AG08396 (cell line): Measurements from ENCODE around the gene BSN.
"Not testable (repeated sequence)": the region's sequence is repeated elsewhere in the genome, so short reads cannot be mapped to it uniquely, and the experiment has no call there.

Experiments
- DNase-seq: peaks from one replicate; pipeline ENCODE4 v3.0.0; 2012; ENCODE audit warnings: low spot score, mixed read lengths

Gene BSN

DNA sequence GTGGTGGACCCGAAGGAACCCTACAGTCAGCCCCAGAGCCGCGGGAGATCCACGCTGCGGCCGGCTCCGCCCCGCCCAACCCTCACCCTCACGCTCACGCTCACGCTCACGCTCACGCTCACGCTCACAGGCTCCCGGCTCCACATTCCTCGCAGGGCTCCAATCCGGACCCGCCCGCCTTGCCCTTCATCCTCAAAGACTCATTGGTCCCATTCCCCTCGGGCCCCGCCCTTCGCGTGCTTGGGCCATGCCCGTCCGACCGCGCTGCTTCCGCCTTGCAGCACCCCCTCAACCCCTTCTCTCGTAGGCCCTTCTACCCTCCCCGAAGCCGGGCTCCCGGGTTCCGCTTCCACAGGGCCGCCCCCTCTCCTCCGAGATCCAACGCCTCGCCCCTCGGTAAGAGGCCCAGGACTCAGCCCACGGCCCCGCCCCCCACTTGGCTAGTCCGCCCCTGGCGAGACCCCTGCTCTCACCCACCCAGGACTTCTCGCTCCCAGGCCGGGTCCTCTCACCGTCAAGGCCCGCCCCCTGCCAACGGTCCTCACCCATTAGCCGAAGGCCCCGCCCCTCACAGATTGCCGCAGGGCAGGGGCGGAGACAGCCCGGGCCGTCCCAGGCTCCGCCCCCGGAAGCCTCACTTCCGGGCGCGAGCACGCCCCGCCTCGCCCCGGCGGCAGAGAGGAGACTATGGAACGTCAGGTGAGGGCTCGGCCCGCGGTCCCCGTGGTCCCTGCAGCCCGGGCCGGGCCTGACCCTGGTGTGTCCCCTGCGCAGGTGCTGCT lies 119.6 kb downstream of the BSN start, which contains the start of gene APEH:
Gene APEH, plus strand, starts transcription at position 637 of the 782 bp plus-strand sequence. Its CDS starts 51 bp downstream, at position 688.
- peak; percentile 99 for DNase-seq

DNA sequence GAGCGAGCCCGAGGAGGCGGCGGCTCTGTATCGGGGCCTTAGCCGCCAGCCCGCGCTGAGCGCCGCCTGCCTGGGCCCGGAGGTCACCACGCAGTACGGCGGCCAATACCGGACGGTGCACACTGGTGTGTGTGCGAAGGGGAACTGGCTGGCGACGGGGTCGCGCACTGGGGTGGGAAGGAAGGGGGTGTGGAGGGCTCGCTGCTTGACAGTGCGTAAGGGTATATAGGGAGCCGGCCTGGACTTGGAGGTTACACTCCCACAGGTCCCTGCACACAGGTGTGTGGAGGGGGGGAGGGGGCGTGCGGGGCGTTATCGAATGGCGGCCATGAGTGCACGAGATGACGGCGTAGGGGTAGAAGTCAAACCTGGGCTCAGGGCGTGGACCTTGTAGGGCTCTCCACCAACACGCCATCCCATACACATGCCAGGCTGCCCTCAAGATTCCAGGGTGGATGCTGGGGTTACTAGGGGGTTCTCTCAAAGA lies 120.3 kb downstream of the BSN start:
- DNase-seq, result no peak

DNA sequence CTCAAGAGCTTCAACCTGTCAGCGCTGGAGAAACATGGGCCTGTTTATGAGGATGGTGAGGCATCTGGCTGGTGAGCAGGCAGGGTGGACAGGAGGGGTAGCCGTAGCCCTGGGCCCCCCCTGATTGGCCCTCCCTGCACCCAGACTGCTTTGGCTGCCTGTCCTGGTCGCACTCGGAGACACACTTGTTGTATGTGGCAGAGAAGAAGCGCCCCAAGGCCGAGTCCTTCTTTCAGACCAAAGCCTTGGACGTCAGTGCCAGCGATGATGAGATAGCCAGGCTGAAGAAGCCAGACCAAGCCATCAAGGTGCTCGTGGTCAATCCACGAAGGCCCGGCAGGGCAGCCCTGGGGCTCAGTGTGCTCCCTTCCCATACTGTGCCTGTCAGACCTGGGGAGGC lies 121.6 kb downstream of the BSN start:
- DNase-seq, result no peak

DNA sequence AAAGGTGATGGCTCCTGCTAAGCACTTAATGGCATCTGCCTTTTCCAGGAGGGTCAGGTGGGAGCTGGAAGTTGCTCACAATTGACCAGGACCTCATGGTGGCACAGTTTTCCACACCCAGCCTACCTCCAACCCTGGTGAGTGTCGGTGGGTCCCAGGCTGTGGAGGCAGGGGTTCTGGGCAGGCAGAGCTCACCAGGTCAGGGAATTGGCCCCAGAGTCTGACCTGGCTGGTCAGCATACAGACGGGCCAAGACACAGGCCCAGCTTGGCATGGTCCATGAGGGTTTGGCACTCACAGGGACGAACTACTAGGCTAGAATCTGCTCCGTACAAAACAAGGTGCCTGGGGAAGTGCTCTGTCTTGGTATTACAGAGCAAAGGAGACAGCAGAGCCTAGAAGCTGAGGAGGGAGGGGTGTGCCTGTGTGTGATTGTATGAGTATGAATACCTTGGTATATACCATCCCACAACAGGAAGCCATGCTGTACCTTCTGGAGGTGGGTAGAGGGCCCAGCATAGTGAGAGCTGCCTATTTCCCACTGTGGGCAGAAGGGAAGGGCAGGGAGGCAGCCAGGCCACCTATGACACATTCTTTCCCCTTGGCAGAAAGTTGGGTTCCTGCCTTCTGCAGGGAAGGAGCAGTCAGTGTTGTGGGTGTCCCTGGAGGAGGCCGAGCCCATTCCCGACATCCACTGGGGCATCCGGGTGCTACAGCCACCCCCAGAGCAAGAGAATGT lies 126.4 kb downstream of the BSN start:
- no peak for DNase-seq

DNA sequence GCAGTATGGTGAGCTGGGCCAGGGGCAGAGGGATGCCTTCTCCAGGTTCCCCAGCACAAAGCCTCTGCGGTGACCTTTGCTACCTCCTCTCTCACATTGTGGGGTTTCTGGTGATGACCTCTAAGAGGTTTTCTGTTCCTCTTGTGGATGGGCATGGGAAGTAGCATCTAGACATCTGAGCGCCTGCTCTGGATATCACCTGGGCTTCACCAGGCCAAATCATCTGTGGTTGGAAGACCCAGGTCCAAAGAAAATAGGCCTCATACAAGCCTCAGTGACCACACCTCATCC lies 126.9 kb downstream of the BSN start:
- no peak for DNase-seq

DNA sequence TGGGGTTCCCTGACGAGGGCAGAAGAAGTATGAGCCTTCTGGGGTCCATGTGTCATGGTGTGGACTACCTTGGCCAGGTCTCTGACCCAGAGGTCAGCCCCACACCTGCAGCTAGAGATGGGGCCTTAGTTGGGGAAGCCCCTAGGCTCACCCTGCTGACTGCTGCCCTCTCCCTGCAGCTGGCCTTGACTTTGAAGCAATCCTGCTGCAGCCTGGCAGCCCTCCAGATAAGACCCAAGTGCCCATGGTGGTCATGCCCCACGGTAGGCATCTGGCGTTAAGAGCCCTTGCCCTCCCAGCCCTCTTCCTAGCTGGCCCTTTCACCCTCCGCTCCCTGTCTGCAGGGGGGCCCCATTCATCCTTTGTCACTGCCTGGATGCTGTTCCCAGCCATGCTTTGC lies 127.3 kb downstream of the BSN start:
- no peak for DNase-seq

DNA sequence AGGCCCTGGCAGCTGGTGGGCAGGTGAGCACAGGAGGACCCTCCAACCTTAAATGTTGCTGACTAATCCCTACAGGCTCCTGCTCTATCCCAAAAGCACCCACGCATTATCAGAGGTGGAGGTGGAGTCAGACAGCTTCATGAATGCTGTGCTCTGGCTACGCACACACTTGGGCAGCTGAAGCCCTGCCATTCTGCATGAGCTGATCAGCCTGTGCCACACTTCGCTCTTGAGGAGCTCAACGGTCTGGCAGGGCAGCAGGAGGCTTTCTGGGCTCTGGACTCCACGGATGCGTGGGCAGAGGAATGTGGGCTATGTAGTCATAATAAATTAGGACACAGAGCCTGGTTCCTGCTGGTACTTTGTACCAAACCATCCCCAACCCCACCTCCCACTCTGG lies 128.9 kb downstream of the BSN start:
- no peak for DNase-seq

DNA sequence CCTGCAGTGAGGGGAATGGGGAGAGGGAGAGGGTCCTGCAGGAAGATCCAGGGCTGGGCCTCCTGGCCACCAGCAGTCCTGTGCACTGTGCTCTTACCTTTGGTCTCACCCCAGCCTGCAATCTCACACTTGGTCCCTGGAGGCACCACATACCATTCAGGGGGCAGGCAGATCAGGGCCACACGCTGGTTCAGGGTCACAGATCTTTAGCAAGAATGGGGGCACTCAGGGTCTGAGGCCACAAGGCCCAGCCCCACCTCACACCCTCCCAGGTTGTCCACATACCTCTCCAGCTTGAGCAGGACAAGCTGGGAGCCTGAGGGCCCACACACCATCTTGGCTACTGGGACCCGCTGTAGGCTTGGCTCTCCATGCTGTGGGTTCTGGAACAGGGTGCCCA lies 130.2 kb downstream of the BSN start:
- not testable (repeated sequence) for DNase-seq

DNA sequence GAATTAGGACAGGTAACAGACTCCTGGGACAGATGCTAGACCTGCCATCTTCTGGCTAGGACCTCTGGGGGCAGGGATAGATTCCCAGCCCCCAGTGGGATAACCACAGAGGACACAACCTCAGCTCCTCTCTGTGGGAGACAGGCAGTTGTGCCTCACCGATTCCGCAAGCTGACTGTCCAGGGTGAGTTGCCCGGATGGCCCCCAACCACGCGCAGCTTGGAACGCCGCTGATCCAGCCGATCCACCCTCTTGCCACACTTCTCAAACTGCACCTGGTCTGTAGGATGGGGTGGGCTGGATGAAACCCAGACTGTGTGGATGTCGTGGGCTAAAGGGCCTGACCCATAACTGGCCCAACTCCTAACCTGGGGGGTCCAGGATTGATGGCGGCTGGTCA lies 130.8 kb downstream of the BSN start:
- not testable (repeated sequence) for DNase-seq

DNA sequence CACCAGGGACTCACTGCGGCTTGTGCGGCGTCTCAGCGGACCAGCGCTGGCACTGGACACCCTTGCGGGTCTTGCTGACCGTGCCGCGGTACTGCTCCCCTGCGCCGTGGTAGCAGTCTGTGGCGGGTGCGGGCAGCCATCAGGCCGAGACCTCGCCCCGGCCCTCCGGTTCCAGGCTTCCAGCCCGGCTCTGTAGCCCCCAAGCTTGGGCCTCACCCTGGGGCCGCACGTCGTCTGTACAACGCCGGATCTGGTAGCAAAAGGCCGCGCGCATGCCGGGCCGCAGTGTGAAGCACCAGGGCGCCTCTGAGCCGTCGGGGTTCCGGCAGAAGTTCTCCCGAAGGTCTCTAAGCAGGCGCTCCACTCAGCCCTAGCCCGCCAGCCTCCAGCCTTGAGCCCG lies 131.6 kb downstream of the BSN start:
- not testable (repeated sequence) for DNase-seq

DNA sequence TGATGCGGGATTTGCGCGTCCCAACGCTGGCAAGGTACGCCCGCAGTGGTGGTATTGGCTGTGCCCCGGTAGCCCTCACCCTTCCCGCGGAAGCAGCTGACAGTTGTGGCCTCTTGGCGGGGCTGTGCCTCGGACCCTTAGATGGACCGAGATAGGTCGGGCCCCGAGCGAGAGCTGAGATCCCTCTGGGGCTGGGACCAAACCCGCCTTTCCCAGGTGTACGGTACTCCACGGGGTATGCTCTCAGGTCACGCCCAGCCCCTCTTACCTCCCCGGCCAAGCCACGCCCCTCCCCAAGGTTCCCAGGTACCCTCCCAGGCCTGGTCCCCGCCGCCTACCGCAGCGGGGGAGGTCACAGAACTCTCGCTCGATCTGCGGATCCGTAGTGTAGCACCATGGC lies 132.1 kb downstream of the BSN start:
- DNase-seq, result not testable (repeated sequence)

DNA sequence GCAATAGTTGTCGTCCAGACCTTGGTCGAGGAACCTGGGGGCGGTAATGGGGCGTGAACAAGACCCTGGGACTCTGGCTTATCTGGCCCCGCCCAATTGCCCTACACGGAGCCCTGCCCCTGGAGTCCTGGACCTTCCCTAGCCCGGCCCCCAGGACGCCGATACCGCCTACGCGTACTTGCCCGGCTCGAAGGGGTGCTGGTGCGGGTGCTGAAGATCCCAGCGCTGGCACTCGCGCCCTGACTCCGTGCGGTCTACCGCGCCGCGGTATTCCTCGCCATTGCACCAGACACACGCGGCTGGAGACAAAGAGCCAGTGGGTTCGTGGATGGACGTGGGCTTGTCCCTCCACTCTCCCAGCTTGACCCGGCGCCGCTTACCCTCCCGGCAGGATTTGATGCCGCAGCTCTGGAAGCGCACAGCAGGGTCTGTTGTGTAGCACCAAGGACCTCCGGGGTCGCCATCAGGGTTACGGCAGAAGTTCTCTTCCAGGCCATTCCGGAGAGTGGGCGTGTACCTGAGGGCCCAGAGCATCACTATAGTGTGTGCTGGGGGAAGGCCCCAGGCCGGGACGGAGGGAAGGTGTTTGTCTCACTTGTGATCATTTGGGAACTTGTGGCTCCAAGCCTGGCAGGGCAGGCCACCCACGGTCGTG lies 132.6 kb downstream of the BSN start:
- DNase-seq, result not testable (repeated sequence)

DNA sequence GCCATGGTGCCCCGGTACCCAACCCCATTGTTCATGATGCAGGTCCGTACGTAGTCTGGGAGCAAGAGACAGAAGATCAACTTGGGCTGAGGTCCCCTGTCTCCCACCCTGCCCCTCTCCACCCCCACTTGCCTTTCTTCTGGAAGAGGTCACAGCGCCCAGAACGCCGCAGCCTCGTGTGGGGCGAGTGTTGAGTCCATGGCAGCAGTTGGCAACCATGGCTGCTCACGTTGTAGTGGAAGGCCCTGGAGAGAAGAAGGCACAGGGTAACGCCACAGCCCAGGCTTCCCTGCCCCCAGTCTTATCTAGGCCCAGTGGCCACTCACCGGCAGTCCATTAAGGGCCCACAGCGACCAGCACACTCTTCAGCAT lies 133.1 kb downstream of the BSN start:
- DNase-seq, result not testable (repeated sequence)

DNA sequence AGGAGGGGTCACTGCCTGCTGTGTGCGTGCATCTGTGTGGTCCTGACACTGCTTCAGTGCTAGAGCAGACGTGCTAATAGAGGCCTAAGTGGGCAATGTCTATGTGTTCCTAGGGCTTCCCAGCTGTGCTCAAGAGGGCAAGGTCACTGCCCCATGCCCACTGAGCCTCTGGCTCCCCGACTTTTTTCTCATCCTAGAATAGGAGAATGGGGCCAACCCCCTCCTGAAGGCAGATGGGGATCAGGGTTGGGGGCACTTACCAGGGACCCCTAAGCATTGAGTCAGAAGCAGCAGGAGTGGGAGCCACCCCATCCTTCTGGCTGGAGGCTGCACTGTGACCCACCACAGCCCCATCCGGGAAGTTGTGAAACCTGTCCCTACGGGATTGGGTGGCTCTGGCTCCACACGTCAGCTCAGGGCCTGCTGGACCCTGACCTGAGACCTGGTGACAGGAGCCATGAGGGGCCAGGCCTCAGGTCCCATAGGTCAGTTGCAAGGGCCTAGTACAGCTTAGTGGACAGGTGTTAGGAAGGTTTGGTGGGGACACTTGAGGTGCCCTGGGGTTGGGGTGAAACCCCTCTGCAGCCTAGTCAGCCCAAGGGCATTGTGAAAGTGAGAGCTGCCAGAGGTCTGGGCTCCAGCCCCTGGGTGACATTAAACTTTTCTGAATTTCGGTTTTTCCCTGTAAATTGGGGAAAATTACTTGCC lies 134.2 kb downstream of the BSN start:
- not testable (repeated sequence) for DNase-seq

DNA sequence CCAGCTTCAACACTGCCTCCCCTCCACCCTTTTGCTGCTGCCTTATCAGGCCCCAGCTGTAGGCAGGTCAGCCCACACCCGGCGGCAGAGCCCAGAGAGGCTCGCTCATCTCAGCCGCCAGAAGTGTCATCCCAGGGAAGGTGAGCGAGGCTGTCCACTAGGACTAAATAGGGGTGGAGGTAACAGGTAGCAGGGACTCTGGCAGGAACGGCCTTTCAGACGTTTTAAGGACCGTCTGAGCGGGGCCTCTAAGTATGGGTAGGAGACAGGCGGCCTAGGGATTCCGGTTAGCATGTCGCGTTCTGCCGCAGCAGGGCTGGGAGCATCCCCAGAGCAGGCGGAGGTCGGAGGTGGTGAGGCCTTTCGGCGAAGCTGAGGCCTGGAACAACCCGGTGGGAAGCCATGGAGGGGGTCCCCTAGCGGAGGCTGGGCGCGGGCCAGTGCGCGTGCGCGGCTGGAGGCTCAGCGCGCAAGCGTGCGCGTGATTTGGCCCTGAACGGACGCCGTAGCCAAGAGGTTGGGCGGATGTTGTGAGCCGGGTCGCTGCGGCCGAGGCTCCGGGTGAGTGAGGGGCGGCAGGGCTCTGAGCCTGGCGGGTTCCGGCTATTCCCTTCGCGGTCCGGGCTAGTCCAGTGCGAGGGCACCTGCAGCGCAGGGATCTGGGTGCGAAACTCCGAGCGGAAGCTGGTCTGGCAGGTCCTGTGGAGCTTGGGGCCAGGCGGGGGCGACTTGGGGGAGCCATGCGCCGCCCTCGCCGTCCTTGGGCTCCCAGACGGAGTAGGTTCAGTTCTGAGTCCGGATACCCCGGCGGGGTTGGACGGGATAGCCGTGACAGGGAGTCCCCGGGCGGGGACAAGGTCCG lies 135.0 kb downstream of the BSN start, which contains the start of the genes MST1 and RNF123:
Gene MST1, minus strand, starts transcription at position 429 of the 862 bp plus-strand sequence. CDS start 783 bp downstream, outside the sequence.
Gene RNF123, plus strand, starts transcription at position 512 of the 862 bp plus-strand sequence. CDS start 1,609 bp downstream, outside the sequence.
- peak; percentile 94 for DNase-seq

DNA sequence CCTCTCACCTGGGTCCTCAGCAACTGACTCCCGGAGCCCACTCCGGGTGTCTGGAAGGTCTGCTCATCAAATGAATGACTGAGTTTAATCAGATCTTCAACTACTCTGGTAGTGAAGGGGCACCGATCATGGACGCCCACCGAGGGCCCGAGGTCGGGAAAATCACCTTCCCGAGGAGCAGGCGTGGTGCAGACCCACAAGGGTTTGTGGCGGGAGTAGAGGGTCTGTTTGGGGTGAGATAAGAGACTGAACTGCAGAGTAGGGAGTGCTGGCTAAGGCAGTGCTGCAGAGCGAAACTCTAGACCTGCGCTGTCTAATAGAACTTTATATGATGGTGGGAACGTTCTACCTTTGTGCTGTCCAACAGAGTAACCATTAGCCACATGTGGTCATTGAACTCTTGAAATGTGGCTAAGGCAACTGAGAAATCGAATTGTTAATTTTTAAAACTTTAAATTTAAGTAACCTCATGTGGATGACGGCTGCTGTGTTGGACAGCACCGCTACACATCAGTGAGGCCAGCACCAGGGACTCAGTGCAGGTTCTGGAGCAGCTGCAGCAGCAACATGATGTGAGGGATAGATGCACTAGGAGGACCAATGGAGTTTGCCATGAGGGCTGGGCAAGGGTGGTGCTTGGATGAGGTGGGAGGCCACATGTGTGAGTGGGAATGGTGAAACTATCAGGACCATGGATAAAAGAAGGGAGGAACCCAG lies 135.8 kb downstream of the BSN start:
- DNase-seq, result not testable (repeated sequence)

DNA sequence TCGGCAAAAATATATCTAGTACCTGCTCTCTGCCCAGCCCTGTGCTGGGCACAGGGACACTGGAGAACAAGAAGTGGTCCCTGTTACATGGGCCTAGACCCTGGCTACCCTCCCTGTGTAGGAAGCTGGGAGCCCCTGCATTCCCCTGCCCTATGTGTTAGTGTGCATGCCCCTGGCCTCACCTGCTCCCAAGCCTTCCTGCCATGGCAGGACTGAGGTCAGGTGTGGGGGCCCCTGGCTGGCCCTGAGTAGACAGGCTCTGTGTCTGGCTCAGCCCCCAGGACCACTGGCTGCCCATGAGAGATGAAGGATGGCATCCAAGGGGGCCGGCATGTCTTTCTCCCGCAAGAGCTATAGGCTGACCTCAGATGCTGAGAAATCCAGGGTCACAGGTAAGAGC lies 136.6 kb downstream of the BSN start:
- DNase-seq, result not testable (repeated sequence)

DNA sequence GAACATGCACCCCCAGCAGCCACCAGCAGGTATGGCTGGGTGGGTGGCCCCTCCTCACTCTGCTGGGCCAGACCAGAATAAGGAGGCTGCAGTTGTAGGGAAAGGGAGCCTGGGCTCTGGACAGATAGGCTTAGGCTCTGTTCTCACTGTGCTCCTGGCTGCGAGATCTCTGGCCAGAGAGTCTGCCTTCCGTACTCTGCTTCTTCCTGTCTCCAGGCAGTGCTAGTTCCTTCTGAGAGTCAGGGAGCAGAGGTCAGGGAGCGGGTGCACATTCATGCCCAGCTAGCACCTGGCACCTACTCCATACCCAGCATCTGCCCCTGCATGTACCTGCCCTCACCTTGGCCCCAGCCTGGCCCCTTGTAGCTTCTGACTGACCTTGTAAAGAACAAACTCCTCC lies 137.2 kb downstream of the BSN start:
- DNase-seq, result not testable (repeated sequence)

DNA sequence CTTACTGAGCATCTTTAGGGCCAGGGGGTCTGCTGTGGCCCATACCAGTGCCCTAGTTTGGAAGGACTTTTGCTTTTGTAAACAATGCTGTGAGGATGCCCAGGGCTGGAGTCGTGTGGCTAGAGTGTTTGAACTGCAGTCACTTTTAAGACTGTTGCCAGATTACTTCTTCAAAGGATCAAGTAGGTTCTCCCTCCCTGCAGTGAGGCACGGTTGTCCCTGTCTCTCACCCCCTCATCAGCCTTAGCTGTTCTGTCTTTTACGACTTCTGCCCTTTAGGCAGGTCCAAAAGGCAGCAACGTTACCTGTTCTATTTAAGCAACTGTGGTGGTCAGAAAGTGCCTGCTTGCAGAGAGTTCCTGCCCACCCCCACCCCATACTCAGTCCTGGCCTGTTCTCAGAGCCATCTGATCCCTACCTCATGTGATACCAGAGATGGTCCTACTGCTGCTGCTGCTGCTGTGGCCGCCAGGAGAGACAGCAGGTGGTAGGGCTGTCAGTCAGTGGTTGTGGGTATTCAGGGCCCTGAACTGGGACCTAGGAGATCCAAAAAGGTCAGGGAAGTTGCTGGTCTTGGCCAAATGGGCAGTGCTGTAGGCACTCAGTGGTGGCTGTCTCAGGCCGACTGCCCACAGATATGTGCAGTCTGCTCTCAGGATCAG lies 140.3 kb downstream of the BSN start:
- not testable (repeated sequence) for DNase-seq
